HepG2 (cell line): Measurements from ENCODE around the gene ZBTB26. TPM values are rescaled to one million over a fixed set of nuclear protein-coding genes. Genes with fewer than 3 reads are reported as not detected.

Source experiments
- CHCHD3 ChIP-seq: sonication (generic); formaldehyde crosslinking; IDR thresholded peaks from 2 replicates; pipeline ENCODE4 v1.8.0; 2022; ENCODE audit warnings: mild to moderate bottlenecking, missing genetic modification reagents, moderate library complexity
- GATAD2A ChIP-seq: IDR thresholded peaks from 2 replicates; pipeline ENCODE4 v1.6.1; 2016
- HNRNPL ChIP-seq: fragments of 200-400 bp; formaldehyde crosslinking; IDR thresholded peaks from 2 replicates; pipeline ENCODE4 v1.6.1; 2017; ENCODE audit warnings: mild to moderate bottlenecking, low read depth, low read length
- PRPF4 ChIP-seq: fragments of 200-400 bp; formaldehyde crosslinking; IDR thresholded peaks from 2 replicates; pipeline ENCODE4 v1.6.1; 2016; ENCODE audit warnings: low read length, low read depth; ENCODE audit not compliant: poor library complexity, severe bottlenecking
- RARA ChIP-seq: IDR thresholded peaks from 2 replicates; pipeline ENCODE4 v1.6.1; 2016; ENCODE audit warnings: missing genetic modification reagents, missing compliant biosample characterization
- SNRNP70 ChIP-seq: fragments of 200-400 bp; formaldehyde crosslinking; IDR thresholded peaks from 2 replicates; pipeline ENCODE4 v1.6.1; 2017; ENCODE audit warnings: mild to moderate bottlenecking, low read depth, low read length, moderate library complexity
- TBX2 ChIP-seq: sonication (generic); formaldehyde crosslinking; IDR thresholded peaks from 2 replicates; pipeline ENCODE4 v1.5.0; 2020; ENCODE audit warnings: missing genetic modification reagents, mild to moderate bottlenecking, borderline replicate concordance
- TCF12 ChIP-seq, 2 experiments: fragments of 450-650 bp in 1 of 2; sonication (generic) in 1 of 2; formaldehyde crosslinking in 1 of 2; IDR thresholded peaks; 2 replicates each; pipeline versions ENCODE4 v1.6.1 to v1.8.0; 2017 to 2022; ENCODE audit warnings: antibody characterized with exemption in 1 of 2, mild to moderate bottlenecking in 1 of 2, missing genetic modification reagents in 1 of 2, moderate library complexity in 1 of 2
- U2AF1 ChIP-seq: fragments of 200-400 bp; formaldehyde crosslinking; optimal IDR thresholded peaks from 2 replicates; pipeline ENCODE3; 2017; ENCODE audit warnings: mild to moderate bottlenecking, low read depth, low read length
- ZBTB38 ChIP-seq: sonication (generic); formaldehyde crosslinking; IDR thresholded peaks from 2 replicates; pipeline ENCODE4 v1.5.1; 2020; ENCODE audit warnings: mild to moderate bottlenecking, missing genetic modification reagents
- ZNF121 ChIP-seq: sonication (generic); formaldehyde crosslinking; IDR thresholded peaks from 2 replicates; pipeline ENCODE4 v1.5.0; 2020; ENCODE audit warnings: mild to moderate bottlenecking, missing genetic modification reagents
- ZNF225 ChIP-seq: sonication (generic); formaldehyde crosslinking; IDR thresholded peaks from 2 replicates; pipeline ENCODE4 v1.4.0; 2020; ENCODE audit warnings: mild to moderate bottlenecking, missing genetic modification reagents
- ZNF275 ChIP-seq: sonication (generic); formaldehyde crosslinking; IDR thresholded peaks from 2 replicates; pipeline ENCODE4 v1.8.0; 2022; ENCODE audit warnings: missing genetic modification reagents, mild to moderate bottlenecking, inconsistent platforms, borderline replicate concordance
- ZNF407 ChIP-seq: sonication (generic); formaldehyde crosslinking; IDR thresholded peaks from one replicate; pipeline ENCODE4 v1.5.1; 2020; ENCODE audit warnings: mild to moderate bottlenecking, missing genetic modification reagents; ENCODE audit errors: not compliant biosample characterization
- ZNF720 ChIP-seq: sonication (generic); formaldehyde crosslinking; IDR thresholded peaks from 2 replicates; pipeline ENCODE4 v1.4.0; 2020; ENCODE audit warnings: missing genetic modification reagents
- ZNF788 ChIP-seq: sonication (generic); formaldehyde crosslinking; IDR thresholded peaks from 2 replicates; pipeline ENCODE4 v1.5.0; 2020; ENCODE audit warnings: mild to moderate bottlenecking, missing genetic modification reagents, borderline replicate concordance
- ZUFSP ChIP-seq: sonication (generic); formaldehyde crosslinking; IDR thresholded peaks from 2 replicates; pipeline ENCODE4 v1.9.0; 2021; ENCODE audit warnings: missing genetic modification reagents, mild to moderate bottlenecking, borderline replicate concordance
- polyA plus RNA-seq, 8 experiments: library from polyadenylated mRNA; depleted of rRNA in 3 of 8; stranded (reverse) in 7 of 8; unstranded in 1 of 8; fragments of >200 nt; fragmentation: Illumina TruSeq in 4 of 8; extraction: Trizol in 4 of 8; gene quantifications; 2 replicates each; pipeline versions ENCODE4 v1.2.1 to v1.2.3, GENCODE V29; 2011 to 2016; ENCODE audit warnings: low read depth in 4 of 8, missing spikeins in 1 of 8, mixed read lengths in 1 of 8; ENCODE audit not compliant: insufficient read depth in 1 of 8
- total RNA-seq, 5 experiments: library from RNA; depleted of rRNA; stranded (reverse); fragments of >200 nt; fragmentation: Illumina TruSeq; extraction: Trizol; gene quantifications; 2 replicates each; pipeline ENCODE4 v1.2.3, GENCODE V29; 2016; ENCODE audit warnings: low read depth in 1 of 5

ZBTB26 gene
- total and polyA plus RNA-seq, 2 of the 13 experiments (the other 11 are each of a cell fraction or from before 2014, with no cell fraction given): 4.5 to 8.6 TPM

- TF ChIP-seq ZNF407 (CRISPR knock-in tag): no peak
- TF ChIP-seq CHCHD3 (CRISPR knock-in tag): no peak
- TF ChIP-seq PRPF4: no peak
- peak; percentile 78; the same call in 1 of the 2 replicates for TF ChIP-seq ZNF788 (CRISPR knock-in tag)
- no peak for TF ChIP-seq ZUFSP
- TF ChIP-seq TBX2 (CRISPR knock-in tag): peak; percentile 86
- TF ChIP-seq ZNF225 (CRISPR knock-in tag): 0 out of 2 replicates have a peak, but pooled peaks have one; percentile 26
- TF ChIP-seq HNRNPL: peak; percentile 97
- TF ChIP-seq ZNF275 (CRISPR knock-in tag): no peak
- TF ChIP-seq ZBTB38 (CRISPR knock-in tag): peak; percentile 38; the same call in 1 of the 2 replicates
- no peak for TF ChIP-seq SNRNP70
- TF ChIP-seq ZNF720: no peak
- TF ChIP-seq RARA: peak; percentile 20; the same call in 1 of the 2 replicates
- TF ChIP-seq ZNF121 (CRISPR knock-in tag): no peak
- peak; percentile 47 for TF ChIP-seq U2AF1
- peak; percentile 45; the same call in 1 of the 2 replicates for TF ChIP-seq GATAD2A (CRISPR knock-in tag)
- no peak for TF ChIP-seq TCF12 (IDR thresholded peaks at IDR 0.05)
- no peak for TF ChIP-seq TCF12 (CRISPR knock-in tag; IDR thresholded peaks at IDR 0.05)
Observed at GRCh38 chr9:122931226-122932121, at the start of gene ZBTB26 (continued).
